Body of pancreas (tissue), 4 donors: ENCODE results near the gene RAB9A.
A peak's percentile ranks its signal among the peaks of the same experiment; 100 is the strongest.

ENCODE experiments used
- POLR2A ChIP-seq, 3 donors: fragments of 450-650 bp; IDR thresholded peaks; one replicate each; pipeline ENCODE4 v1.6.1; 2016; ENCODE audit warnings: antibody characterized with exemption in 3 of 3, mild to moderate bottlenecking in 2 of 3
- TF ChIP-seq, protein P1 (sequence below), 7 experiments: fragments of 450-650 bp in 4 of 7; fragments of 200-600 bp in 3 of 7; sonication (generic) in 3 of 7; IDR thresholded peaks; one replicate each; pipeline ENCODE4 v1.5.1; 2016 to 2019; ENCODE audit warnings: antibody characterized with exemption in 7 of 7

GRCh38 chrX:13690836-13691235 lies 1.9 kb downstream of the RAB9A start:
- TF ChIP-seq, protein P1, sequence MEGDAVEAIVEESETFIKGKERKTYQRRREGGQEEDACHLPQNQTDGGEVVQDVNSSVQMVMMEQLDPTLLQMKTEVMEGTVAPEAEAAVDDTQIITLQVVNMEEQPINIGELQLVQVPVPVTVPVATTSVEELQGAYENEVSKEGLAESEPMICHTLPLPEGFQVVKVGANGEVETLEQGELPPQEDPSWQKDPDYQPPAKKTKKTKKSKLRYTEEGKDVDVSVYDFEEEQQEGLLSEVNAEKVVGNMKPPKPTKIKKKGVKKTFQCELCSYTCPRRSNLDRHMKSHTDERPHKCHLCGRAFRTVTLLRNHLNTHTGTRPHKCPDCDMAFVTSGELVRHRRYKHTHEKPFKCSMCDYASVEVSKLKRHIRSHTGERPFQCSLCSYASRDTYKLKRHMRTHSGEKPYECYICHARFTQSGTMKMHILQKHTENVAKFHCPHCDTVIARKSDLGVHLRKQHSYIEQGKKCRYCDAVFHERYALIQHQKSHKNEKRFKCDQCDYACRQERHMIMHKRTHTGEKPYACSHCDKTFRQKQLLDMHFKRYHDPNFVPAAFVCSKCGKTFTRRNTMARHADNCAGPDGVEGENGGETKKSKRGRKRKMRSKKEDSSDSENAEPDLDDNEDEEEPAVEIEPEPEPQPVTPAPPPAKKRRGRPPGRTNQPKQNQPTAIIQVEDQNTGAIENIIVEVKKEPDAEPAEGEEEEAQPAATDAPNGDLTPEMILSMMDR (IDR thresholded peaks at IDR 0.05), result peak in 2 of 7 experiments; percentile 10 to 11
- no peak for TF ChIP-seq POLR2A (IDR thresholded peaks at IDR 0.05)
